HG03175 (cell line): ENCODE data around the gene AP3M1.
"Not testable (repeated sequence)": the region's sequence is repeated elsewhere in the genome, so short reads cannot be mapped to it uniquely, and the experiment has no call there.

Experiments
- ATAC-seq: cut with Tn5 transposase; IDR thresholded peaks from one replicate; pipeline ENCODE4 v1.9.1; 2021; ENCODE audit warnings: mild to moderate bottlenecking, moderate library complexity; ENCODE audit not compliant: unreplicated experiment

Gene AP3M1

GRCh38 chr10:74150204-74150989 is at the start of gene AP3M1:
TSS of gene AP3M1 (minus strand) at chr10:74150828. CDS start at chr10:74138379, 12,449 bp downstream.
- ATAC-seq: peak; percentile 45

GRCh38 chr10:74199315-74199714 is 48.7 kb upstream of the AP3M1 start:
- no peak for ATAC-seq

- ATAC-seq: no peak
Observed at GRCh38 chr10:74194999-74195398, 44.4 kb upstream of the AP3M1 start.

- no peak for ATAC-seq
Observed at GRCh38 chr10:74194545-74194944, 43.9 kb upstream of the AP3M1 start.

- peak; percentile 16 for ATAC-seq
Observed at GRCh38 chr10:74190494-74190893, 39.9 kb upstream of the AP3M1 start.

GRCh38 chr10:74189999-74190421 is 39.4 kb upstream of the AP3M1 start:
- ATAC-seq: peak; percentile 83

GRCh38 chr10:74188617-74189016 is 38.0 kb upstream of the AP3M1 start:
- ATAC-seq: not testable (repeated sequence)

GRCh38 chr10:74187237-74187636 is 36.6 kb upstream of the AP3M1 start:
- no peak for ATAC-seq

GRCh38 chr10:74186678-74187077 is 36.0 kb upstream of the AP3M1 start:
- ATAC-seq: no peak

- ATAC-seq: no peak
Observed at GRCh38 chr10:74179111-74179710, 28.6 kb upstream of the AP3M1 start.

GRCh38 chr10:74178042-74178791 is 27.6 kb upstream of the AP3M1 start:
- ATAC-seq: no peak

- ATAC-seq: no peak
Observed at GRCh38 chr10:74177140-74177677, 26.6 kb upstream of the AP3M1 start.

- ATAC-seq: peak; percentile 93
Observed at GRCh38 chr10:74176380-74177139, 25.9 kb upstream of the AP3M1 start.

- no peak for ATAC-seq
Observed at GRCh38 chr10:74175510-74176379, 25.1 kb upstream of the AP3M1 start.

- no peak for ATAC-seq
Observed at GRCh38 chr10:74174521-74174920, 23.9 kb upstream of the AP3M1 start.

- no peak for ATAC-seq
Observed at GRCh38 chr10:74171625-74172024, 21.0 kb upstream of the AP3M1 start.

GRCh38 chr10:74167443-74167842 is 16.8 kb upstream of the AP3M1 start:
- no peak for ATAC-seq

GRCh38 chr10:74165530-74165901 is 14.9 kb upstream of the AP3M1 start:
- ATAC-seq: no peak

GRCh38 chr10:74164716-74165529 is 14.3 kb upstream of the AP3M1 start:
- no peak for ATAC-seq
